ENCODE results near the gene FBXO2.

DNA sequence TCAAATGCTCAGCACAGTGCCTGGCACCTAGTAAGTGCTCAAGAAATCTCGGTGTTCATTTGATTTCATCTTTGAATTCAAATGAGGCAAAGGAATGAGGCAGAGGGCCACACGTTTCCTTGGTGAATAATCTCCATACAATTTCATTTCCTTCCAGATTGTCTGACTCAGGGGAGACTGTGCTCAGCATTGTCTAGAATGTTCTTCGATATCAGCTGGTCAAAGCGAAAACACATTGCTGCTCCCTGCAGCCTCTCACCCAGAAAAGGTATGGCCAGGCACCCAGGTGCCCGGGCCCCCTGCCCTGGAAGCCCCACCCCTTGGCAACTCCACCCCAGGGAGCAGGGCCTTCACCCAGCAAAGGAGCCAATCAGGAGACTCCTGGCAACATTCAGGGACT lies 55.8 kb downstream of the FBXO2 start:
- no peak for TF ChIP-seq BHLHE40 (IDR thresholded peaks at IDR 0.05; ENCODE audit: borderline replicate concordance in 1 of 2, low read depth in 2 of 2, low read length in 1 of 2)
- TF ChIP-seq, protein P1, sequence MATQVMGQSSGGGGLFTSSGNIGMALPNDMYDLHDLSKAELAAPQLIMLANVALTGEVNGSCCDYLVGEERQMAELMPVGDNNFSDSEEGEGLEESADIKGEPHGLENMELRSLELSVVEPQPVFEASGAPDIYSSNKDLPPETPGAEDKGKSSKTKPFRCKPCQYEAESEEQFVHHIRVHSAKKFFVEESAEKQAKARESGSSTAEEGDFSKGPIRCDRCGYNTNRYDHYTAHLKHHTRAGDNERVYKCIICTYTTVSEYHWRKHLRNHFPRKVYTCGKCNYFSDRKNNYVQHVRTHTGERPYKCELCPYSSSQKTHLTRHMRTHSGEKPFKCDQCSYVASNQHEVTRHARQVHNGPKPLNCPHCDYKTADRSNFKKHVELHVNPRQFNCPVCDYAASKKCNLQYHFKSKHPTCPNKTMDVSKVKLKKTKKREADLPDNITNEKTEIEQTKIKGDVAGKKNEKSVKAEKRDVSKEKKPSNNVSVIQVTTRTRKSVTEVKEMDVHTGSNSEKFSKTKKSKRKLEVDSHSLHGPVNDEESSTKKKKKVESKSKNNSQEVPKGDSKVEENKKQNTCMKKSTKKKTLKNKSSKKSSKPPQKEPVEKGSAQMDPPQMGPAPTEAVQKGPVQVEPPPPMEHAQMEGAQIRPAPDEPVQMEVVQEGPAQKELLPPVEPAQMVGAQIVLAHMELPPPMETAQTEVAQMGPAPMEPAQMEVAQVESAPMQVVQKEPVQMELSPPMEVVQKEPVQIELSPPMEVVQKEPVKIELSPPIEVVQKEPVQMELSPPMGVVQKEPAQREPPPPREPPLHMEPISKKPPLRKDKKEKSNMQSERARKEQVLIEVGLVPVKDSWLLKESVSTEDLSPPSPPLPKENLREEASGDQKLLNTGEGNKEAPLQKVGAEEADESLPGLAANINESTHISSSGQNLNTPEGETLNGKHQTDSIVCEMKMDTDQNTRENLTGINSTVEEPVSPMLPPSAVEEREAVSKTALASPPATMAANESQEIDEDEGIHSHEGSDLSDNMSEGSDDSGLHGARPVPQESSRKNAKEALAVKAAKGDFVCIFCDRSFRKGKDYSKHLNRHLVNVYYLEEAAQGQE (IDR thresholded peaks at IDR 0.05; ENCODE audit: low read depth, low read length) = no peak

All from GM12878 (cell line).